ENCODE data around the gene TNFRSF9.
A peak's percentile ranks its signal among the peaks of the same experiment; 100 is the strongest.

The TNFRSF9 gene

GRCh38 chr1:7962636-7963377 is 22.2 kb upstream of the TNFRSF9 start:
- Histone ChIP-seq H3K9me3 (ENCODE audit: control extremely low read depth in 1 of 5, control insufficient read depth in 4 of 5, insufficient read depth in 2 of 5, low read depth in 1 of 5, low read length in 4 of 5) (no peaks in the 10 kb centered on the region), H3K27ac (ENCODE audit: insufficient read depth in 1 of 2, low read depth in 1 of 2, low read length in 2 of 2, poor library complexity in 1 of 2, severe bottlenecking in 2 of 2) (peak overlapping the region in 1 of 2 experiments; percentile 93), H3K4me1 (ENCODE audit: control extremely low read depth in 1 of 4, control insufficient read depth in 4 of 4, insufficient read depth in 4 of 4, low read length in 3 of 4) (peaks cover 13 to 31% (median 23%) of the 10 kb centered on the region in 4 experiments), H3K4me3 (ENCODE audit: control insufficient read depth in 1 of 7, extremely low read depth in 1 of 7, insufficient read depth in 4 of 7, low read depth in 2 of 7, low read length in 6 of 7) (peak overlapping the region in 5 of 7 experiments; percentile 88 to 95 (median 89)), H3K36me3 (ENCODE audit: control insufficient read depth in 4 of 4, insufficient read depth in 4 of 4, low read length in 3 of 4) (peaks cover 15 to 39% (median 32%) of the 10 kb centered on the region in 4 experiments), H3K27me3 (replicated peaks in 2 of 5; ENCODE audit: control insufficient read depth in 4 of 5, insufficient read depth in 5 of 5, low read length in 4 of 5) (no peaks in the 10 kb centered on the region)
- CTCF ChIA-PET = interaction anchor here (1.4 to 1.9 kb wide), 2 partner anchors 13 to 53 kb away, joined by 4 to 8 read pairs; no protein-coding TSS in a partner anchor
- POLR2A ChIA-PET = interaction anchor here (0.7 kb wide), 1 partner anchor 53 kb away, joined by 3 read pairs; no protein-coding TSS in a partner anchor
- 91% methylated on average over 7 of the region's 11 CpGs for WGBS (ENCODE audit: insufficient coverage)
- no peak for DNase-seq

DNA sequence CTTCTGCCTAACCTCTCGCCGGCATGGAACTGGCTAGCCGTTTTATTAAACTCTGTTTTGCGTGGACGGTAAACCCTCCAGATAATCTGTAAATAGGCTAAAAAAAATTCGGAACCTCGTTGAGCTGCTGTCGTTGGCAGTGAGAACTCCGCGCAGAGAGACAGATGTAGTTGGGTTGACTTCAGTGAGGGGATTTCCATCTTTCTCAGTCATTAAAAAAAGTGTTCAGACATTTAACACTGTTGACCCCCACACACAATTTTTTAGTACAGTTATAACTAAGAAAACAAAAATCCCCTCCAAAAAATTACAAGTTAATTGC is 21.3 kb upstream of the TNFRSF9 start:
- DNase-seq = peak; percentile 40 to 81 (median 80)
- Histone ChIP-seq H3K27ac (ENCODE audit: insufficient read depth in 1 of 2, low read depth in 1 of 2, low read length in 2 of 2, poor library complexity in 1 of 2, severe bottlenecking in 2 of 2) (peak overlapping the region; percentile 81 to 93), H3K36me3 (ENCODE audit: control insufficient read depth in 4 of 4, insufficient read depth in 4 of 4, low read length in 3 of 4) (peaks cover 13 to 32% (median 25%) of the 10 kb centered on the region in 4 experiments), H3K4me3 (ENCODE audit: control insufficient read depth in 1 of 7, extremely low read depth in 1 of 7, insufficient read depth in 4 of 7, low read depth in 2 of 7, low read length in 6 of 7) (peak overlapping the region; percentile 84 to 95 (median 89)), H3K4me1 (ENCODE audit: control extremely low read depth in 1 of 4, control insufficient read depth in 4 of 4, insufficient read depth in 4 of 4, low read length in 3 of 4) (peaks cover 13 to 26% (median 17%) of the 10 kb centered on the region in 4 experiments), H3K27me3 (replicated peaks in 2 of 5; ENCODE audit: control insufficient read depth in 4 of 5, insufficient read depth in 5 of 5, low read length in 4 of 5) (no peaks in the 10 kb centered on the region), H3K9me3 (ENCODE audit: control extremely low read depth in 1 of 5, control insufficient read depth in 4 of 5, insufficient read depth in 2 of 5, low read depth in 1 of 5, low read length in 4 of 5) (no peaks in the 10 kb centered on the region)
- ChIA-PET POLR2A (no interaction called here), CTCF (interaction anchor here (1.4 to 1.9 kb wide), 3 partner anchors 13 to 54 kb away, joined by 4 to 8 read pairs (median 6); no protein-coding TSS in a partner anchor)
- WGBS (ENCODE audit: insufficient coverage) = 0% methylated on average over 8 of the region's 10 CpGs

- Histone ChIP-seq H3K9me3 (ENCODE audit: control extremely low read depth in 1 of 5, control insufficient read depth in 4 of 5, insufficient read depth in 2 of 5, low read depth in 1 of 5, low read length in 4 of 5) (no peaks in the 10 kb centered on the region), H3K27ac (ENCODE audit: insufficient read depth in 1 of 2, low read depth in 1 of 2, low read length in 2 of 2, poor library complexity in 1 of 2, severe bottlenecking in 2 of 2) (peak within 1 kb of the TSS; percentile 81 to 93), H3K4me1 (ENCODE audit: control extremely low read depth in 1 of 4, control insufficient read depth in 4 of 4, insufficient read depth in 4 of 4, low read length in 3 of 4) (peaks cover 13 to 23% (median 17%) of the 10 kb centered on the region in 4 experiments), H3K27me3 (replicated peaks in 2 of 5; ENCODE audit: control insufficient read depth in 4 of 5, insufficient read depth in 5 of 5, low read length in 4 of 5) (no peaks in the 10 kb centered on the region), H3K36me3 (ENCODE audit: control insufficient read depth in 4 of 4, insufficient read depth in 4 of 4, low read length in 3 of 4) (peaks cover 12 to 27% (median 23%) of the 10 kb centered on the region in 4 experiments), H3K4me3 (ENCODE audit: control insufficient read depth in 1 of 7, extremely low read depth in 1 of 7, insufficient read depth in 4 of 7, low read depth in 2 of 7, low read length in 6 of 7) (peak within 1 kb of the TSS; percentile 84 to 95 (median 89))
- under 1% methylated on average over 64 of the region's 81 CpGs for WGBS (ENCODE audit: insufficient coverage)
- POLR2A ChIA-PET = interaction anchor here (0.6 to 0.7 kb wide), 3 partner anchors 19 to 26 kb away, joined by 3 to 4 read pairs (median 3); no protein-coding TSS in a partner anchor
- CTCF ChIA-PET = interaction anchor here (1.4 to 1.5 kb wide), 2 partner anchors 14 to 54 kb away, joined by 4 to 6 read pairs; no protein-coding TSS in a partner anchor
- peak; percentile 99 to 100 (median 99) for DNase-seq
Measured at GRCh38 chr1:7961216-7962013, 20.8 kb upstream of the TNFRSF9 start, which contains the start of gene PARK7. Gene PARK7 (plus strand): TSS chr1:7961711. CDS start chr1:7962786, 1,075 bp downstream.

- Histone ChIP-seq H3K4me3 (ENCODE audit: control insufficient read depth in 1 of 7, extremely low read depth in 1 of 7, insufficient read depth in 4 of 7, low read depth in 2 of 7, low read length in 6 of 7) (peak overlapping the region; percentile 84 to 95 (median 89)), H3K27me3 (replicated peaks in 2 of 5; ENCODE audit: control insufficient read depth in 4 of 5, insufficient read depth in 5 of 5, low read length in 4 of 5) (no peaks in the 10 kb centered on the region), H3K27ac (ENCODE audit: insufficient read depth in 1 of 2, low read depth in 1 of 2, low read length in 2 of 2, poor library complexity in 1 of 2, severe bottlenecking in 2 of 2) (peak overlapping the region; percentile 81 to 93), H3K9me3 (ENCODE audit: control extremely low read depth in 1 of 5, control insufficient read depth in 4 of 5, insufficient read depth in 2 of 5, low read depth in 1 of 5, low read length in 4 of 5) (no peaks in the 10 kb centered on the region), H3K4me1 (ENCODE audit: control extremely low read depth in 1 of 4, control insufficient read depth in 4 of 4, insufficient read depth in 4 of 4, low read length in 3 of 4) (peaks cover 13 to 23% (median 17%) of the 10 kb centered on the region in 4 experiments), H3K36me3 (ENCODE audit: control insufficient read depth in 4 of 4, insufficient read depth in 4 of 4, low read length in 3 of 4) (peaks cover 12 to 22% (median 18%) of the 10 kb centered on the region in 4 experiments)
- ChIA-PET CTCF (interaction anchor here (1.5 kb wide), 1 partner anchor 14 kb away, joined by 6 read pairs; no protein-coding TSS in a partner anchor), POLR2A (interaction anchor here (0.6 to 0.7 kb wide), 3 partner anchors 19 to 26 kb away, joined by 3 to 4 read pairs (median 3); no protein-coding TSS in a partner anchor)
- DNase-seq = no peak
- 0% methylated on average over 1 of the region's 3 CpGs for WGBS (ENCODE audit: insufficient coverage)
Measured at GRCh38 chr1:7960867-7961215, 20.2 kb upstream of the TNFRSF9 start.

GRCh38 chr1:7960165-7960564 is 19.5 kb upstream of the TNFRSF9 start:
- peak in 2 of 3 donors; percentile 43 to 61 for DNase-seq
- Histone ChIP-seq H3K4me1 (ENCODE audit: control extremely low read depth in 1 of 4, control insufficient read depth in 4 of 4, insufficient read depth in 4 of 4, low read length in 3 of 4) (peaks cover 13 to 23% (median 17%) of the 10 kb centered on the region in 4 experiments), H3K36me3 (ENCODE audit: control insufficient read depth in 4 of 4, insufficient read depth in 4 of 4, low read length in 3 of 4) (peaks cover 7 to 15% (median 14%) of the 10 kb centered on the region in 4 experiments), H3K4me3 (ENCODE audit: control insufficient read depth in 1 of 7, extremely low read depth in 1 of 7, insufficient read depth in 4 of 7, low read depth in 2 of 7, low read length in 6 of 7) (peak overlapping the region in 5 of 7 experiments; percentile 84 to 95 (median 89)), H3K9me3 (ENCODE audit: control extremely low read depth in 1 of 5, control insufficient read depth in 4 of 5, insufficient read depth in 2 of 5, low read depth in 1 of 5, low read length in 4 of 5) (no peaks in the 10 kb centered on the region), H3K27ac (ENCODE audit: insufficient read depth in 1 of 2, low read depth in 1 of 2, low read length in 2 of 2, poor library complexity in 1 of 2, severe bottlenecking in 2 of 2) (no peak overlapping the region), H3K27me3 (replicated peaks in 2 of 5; ENCODE audit: control insufficient read depth in 4 of 5, insufficient read depth in 5 of 5, low read length in 4 of 5) (no peaks in the 10 kb centered on the region)
- 88% methylated on average over 2 of the region's 2 CpGs for WGBS (ENCODE audit: insufficient coverage)
- ChIA-PET CTCF (no interaction called here), POLR2A (no interaction called here)

GRCh38 chr1:7956218-7957032 is 15.8 kb upstream of the TNFRSF9 start:
- ChIA-PET POLR2A (interaction anchor here (1.2 kb wide), 1 partner anchor 26 kb away, joined by 4 read pairs; no protein-coding TSS in a partner anchor), CTCF (interaction anchor here (0.6 to 1.6 kb wide), 4 partner anchors 14 to 19 kb away, joined by 3 to 5 read pairs (median 4); partner anchors contain the start of gene TNFRSF9)
- no peak for DNase-seq
- WGBS (ENCODE audit: insufficient coverage) = 100% methylated on average over 9 of the region's 10 CpGs
- Histone ChIP-seq H3K9me3 (ENCODE audit: control extremely low read depth in 1 of 5, control insufficient read depth in 4 of 5, insufficient read depth in 2 of 5, low read depth in 1 of 5, low read length in 4 of 5) (no peaks in the 10 kb centered on the region), H3K27ac (ENCODE audit: insufficient read depth in 1 of 2, low read depth in 1 of 2, low read length in 2 of 2, poor library complexity in 1 of 2, severe bottlenecking in 2 of 2) (no peak overlapping the region), H3K36me3 (ENCODE audit: control insufficient read depth in 4 of 4, insufficient read depth in 4 of 4, low read length in 3 of 4) (no peaks in the 10 kb centered on the region), H3K4me1 (ENCODE audit: control extremely low read depth in 1 of 4, control insufficient read depth in 4 of 4, insufficient read depth in 4 of 4, low read length in 3 of 4) (peaks cover 5 to 25% (median 21%) of the 10 kb centered on the region in 4 experiments), H3K27me3 (replicated peaks in 2 of 5; ENCODE audit: control insufficient read depth in 4 of 5, insufficient read depth in 5 of 5, low read length in 4 of 5) (no peaks in the 10 kb centered on the region), H3K4me3 (ENCODE audit: control insufficient read depth in 1 of 7, extremely low read depth in 1 of 7, insufficient read depth in 4 of 7, low read depth in 2 of 7, low read length in 6 of 7) (no peak overlapping the region)

Data from common myeloid progenitor, CD34-positive (primary cell).